ENCODE data around the gene KCTD16. TPM values are rescaled to one million over a fixed set of nuclear protein-coding genes. Genes with fewer than 3 reads are reported as not detected.
A peak's percentile ranks its signal among the peaks of the same experiment; 100 is the strongest.

The KCTD16 gene
- not detected in 2 replicates for total RNA-seq

GRCh38 chr5:144170276-144171024 is at the start of gene KCTD16, which contains the start of gene YIPF5:
KCTD16 (plus strand) TSS chr5:144170873.
YIPF5 (minus strand) TSS chr5:144170659; CDS start chr5:144169955, 704 bp downstream.
- H3K4me1 Mint-ChIP-seq = peaks cover 37% of the 10 kb centered on the region
- peak; percentile 99 for DNase-seq
- peaks cover 23% of the 10 kb centered on the region for H3K36me3 Mint-ChIP-seq (ENCODE audit: low read depth)
- intact Hi-C loops (cut with micrococcal nuclease) = loop anchor here (1.0 to 5.0 kb wide), 3 partner anchors 22 to 1348 kb away; partner anchors contain the start of gene NR3C1
- peak within 1 kb of the TSS; percentile 99 for H3K4me3 Mint-ChIP-seq
- H3K27me3 Mint-ChIP-seq = peaks cover 16% of the 10 kb centered on the region
- no peaks in the 10 kb centered on the region for H3K9me3 Mint-ChIP-seq
- peak within 1 kb of the TSS; percentile 93 for H3K27ac Mint-ChIP-seq

DNA sequence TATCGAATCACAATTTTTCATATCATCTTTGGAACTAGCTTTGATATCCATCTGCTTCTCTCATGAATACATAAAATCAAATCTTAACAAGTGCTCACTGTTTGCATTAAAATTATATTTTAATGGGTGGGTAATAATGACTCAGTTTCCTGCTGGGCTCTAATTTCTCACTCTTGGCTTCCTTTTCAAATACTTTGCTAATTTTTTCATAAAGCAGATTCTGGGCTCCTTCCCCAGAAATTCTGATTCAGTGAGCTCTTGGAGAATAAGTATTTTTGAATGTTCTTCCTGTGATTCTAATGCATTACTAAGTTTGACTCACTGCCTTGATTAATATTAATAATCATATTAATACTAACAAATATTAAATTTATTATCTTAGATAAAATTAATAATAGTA is 49.1 kb upstream of the KCTD16 start:
- intact Hi-C loops (cut with micrococcal nuclease) = no loop called here
- Mint-ChIP-seq H3K9me3 (peaks cover 5% of the 10 kb centered on the region), H3K4me3 (no peak overlapping the region), H3K4me1 (no peaks in the 10 kb centered on the region), H3K27ac (no peak overlapping the region), H3K27me3 (peaks cover 10% of the 10 kb centered on the region), H3K36me3 (ENCODE audit: low read depth) (no peaks in the 10 kb centered on the region)
- no peak for DNase-seq

- Mint-ChIP-seq H3K27me3 (peaks cover 10% of the 10 kb centered on the region), H3K36me3 (ENCODE audit: low read depth) (no peaks in the 10 kb centered on the region), H3K4me3 (no peak overlapping the region), H3K4me1 (no peaks in the 10 kb centered on the region), H3K9me3 (peaks cover 5% of the 10 kb centered on the region), H3K27ac (no peak overlapping the region)
- intact Hi-C loops (cut with micrococcal nuclease) = no loop called here
- no peak for DNase-seq
Observed at GRCh38 chr5:144122081-144122480, 48.6 kb upstream of the KCTD16 start.

GRCh38 chr5:144122641-144123040 is 48.0 kb upstream of the KCTD16 start:
- Mint-ChIP-seq H3K36me3 (ENCODE audit: low read depth) (no peaks in the 10 kb centered on the region), H3K27me3 (peaks cover 6% of the 10 kb centered on the region), H3K4me3 (no peak overlapping the region), H3K9me3 (peaks cover 5% of the 10 kb centered on the region), H3K27ac (no peak overlapping the region), H3K4me1 (no peaks in the 10 kb centered on the region)
- no peak for DNase-seq
- intact Hi-C loops (cut with micrococcal nuclease) = no loop called here

GRCh38 chr5:144125163-144125726 is 45.4 kb upstream of the KCTD16 start:
- Mint-ChIP-seq H3K27me3 (peaks cover 1% of the 10 kb centered on the region), H3K27ac (no peak overlapping the region), H3K9me3 (peaks cover 5% of the 10 kb centered on the region), H3K36me3 (ENCODE audit: low read depth) (no peaks in the 10 kb centered on the region), H3K4me3 (no peak overlapping the region), H3K4me1 (no peaks in the 10 kb centered on the region)
- no peak for DNase-seq
- intact Hi-C loops (cut with micrococcal nuclease) = no loop called here

GRCh38 chr5:144126707-144127106 is 44.0 kb upstream of the KCTD16 start:
- H3K4me1 Mint-ChIP-seq = no peaks in the 10 kb centered on the region
- no peaks in the 10 kb centered on the region for H3K36me3 Mint-ChIP-seq (ENCODE audit: low read depth)
- H3K4me3 Mint-ChIP-seq = no peak overlapping the region
- no peak overlapping the region for H3K27ac Mint-ChIP-seq
- DNase-seq = no peak
- intact Hi-C loops (cut with micrococcal nuclease) = no loop called here
- no peaks in the 10 kb centered on the region for H3K9me3 Mint-ChIP-seq
- peaks cover 3% of the 10 kb centered on the region for H3K27me3 Mint-ChIP-seq

- Mint-ChIP-seq H3K27ac (no peak overlapping the region), H3K27me3 (peaks cover 5% of the 10 kb centered on the region), H3K9me3 (no peaks in the 10 kb centered on the region), H3K36me3 (ENCODE audit: low read depth) (no peaks in the 10 kb centered on the region), H3K4me3 (no peak overlapping the region), H3K4me1 (no peaks in the 10 kb centered on the region)
- intact Hi-C loops (cut with micrococcal nuclease) = no loop called here
- DNase-seq = no peak
Observed at GRCh38 chr5:144128844-144129243, 41.8 kb upstream of the KCTD16 start.

- Mint-ChIP-seq H3K36me3 (ENCODE audit: low read depth) (no peaks in the 10 kb centered on the region), H3K4me3 (no peak overlapping the region), H3K4me1 (no peaks in the 10 kb centered on the region), H3K27ac (no peak overlapping the region), H3K27me3 (peaks cover 8% of the 10 kb centered on the region), H3K9me3 (no peaks in the 10 kb centered on the region)
- DNase-seq = no peak
- intact Hi-C loops (cut with micrococcal nuclease) = no loop called here
Observed at GRCh38 chr5:144130306-144130705, 40.4 kb upstream of the KCTD16 start.

GRCh38 chr5:144131261-144131660 is 39.4 kb upstream of the KCTD16 start:
- intact Hi-C loops (cut with micrococcal nuclease) = no loop called here
- DNase-seq = no peak
- H3K4me1 Mint-ChIP-seq = peaks cover 4% of the 10 kb centered on the region
- H3K9me3 Mint-ChIP-seq = no peaks in the 10 kb centered on the region
- H3K27ac Mint-ChIP-seq = no peak overlapping the region
- H3K27me3 Mint-ChIP-seq = peaks cover 14% of the 10 kb centered on the region
- H3K36me3 Mint-ChIP-seq (ENCODE audit: low read depth) = no peaks in the 10 kb centered on the region
- no peak overlapping the region for H3K4me3 Mint-ChIP-seq

DNA sequence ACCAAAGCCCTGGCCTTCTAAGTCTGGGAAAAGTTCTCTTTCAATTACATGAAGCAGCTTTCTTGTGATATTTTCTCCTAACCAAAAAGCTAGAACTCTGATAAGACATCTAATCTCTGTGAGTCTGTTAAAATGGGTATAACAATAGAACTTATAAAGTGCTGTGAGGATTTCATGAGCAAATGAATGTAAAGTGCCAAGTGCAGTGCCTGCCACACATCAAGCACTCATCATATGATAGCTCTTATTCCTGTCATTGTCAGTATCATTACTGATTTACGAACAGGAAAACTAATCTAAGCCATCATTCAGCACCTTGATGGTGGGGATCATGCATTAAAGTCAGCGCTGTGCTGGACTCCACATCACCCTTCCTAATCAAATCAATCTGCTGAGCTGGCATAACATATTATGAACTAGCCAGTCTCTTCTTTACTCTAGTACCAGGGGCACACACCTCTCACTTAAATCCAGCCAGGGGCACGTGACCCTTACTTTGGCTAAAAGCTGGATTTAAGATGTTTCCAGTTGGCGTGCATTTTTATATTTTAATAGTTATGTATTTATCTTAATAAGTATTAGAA is 37.5 kb upstream of the KCTD16 start:
- Mint-ChIP-seq H3K36me3 (ENCODE audit: low read depth) (no peaks in the 10 kb centered on the region), H3K4me3 (no peak overlapping the region), H3K27me3 (peaks cover 22% of the 10 kb centered on the region), H3K27ac (no peak overlapping the region), H3K9me3 (no peaks in the 10 kb centered on the region), H3K4me1 (peaks cover 4% of the 10 kb centered on the region)
- intact Hi-C loops (cut with micrococcal nuclease) = no loop called here
- DNase-seq = no peak

GRCh38 chr5:144134194-144134826 is 36.4 kb upstream of the KCTD16 start:
- Mint-ChIP-seq H3K27me3 (peaks cover 25% of the 10 kb centered on the region), H3K9me3 (no peaks in the 10 kb centered on the region), H3K4me3 (no peak overlapping the region), H3K27ac (no peak overlapping the region), H3K36me3 (ENCODE audit: low read depth) (no peaks in the 10 kb centered on the region), H3K4me1 (peaks cover 4% of the 10 kb centered on the region)
- intact Hi-C loops (cut with micrococcal nuclease) = no loop called here
- no peak for DNase-seq

DNA sequence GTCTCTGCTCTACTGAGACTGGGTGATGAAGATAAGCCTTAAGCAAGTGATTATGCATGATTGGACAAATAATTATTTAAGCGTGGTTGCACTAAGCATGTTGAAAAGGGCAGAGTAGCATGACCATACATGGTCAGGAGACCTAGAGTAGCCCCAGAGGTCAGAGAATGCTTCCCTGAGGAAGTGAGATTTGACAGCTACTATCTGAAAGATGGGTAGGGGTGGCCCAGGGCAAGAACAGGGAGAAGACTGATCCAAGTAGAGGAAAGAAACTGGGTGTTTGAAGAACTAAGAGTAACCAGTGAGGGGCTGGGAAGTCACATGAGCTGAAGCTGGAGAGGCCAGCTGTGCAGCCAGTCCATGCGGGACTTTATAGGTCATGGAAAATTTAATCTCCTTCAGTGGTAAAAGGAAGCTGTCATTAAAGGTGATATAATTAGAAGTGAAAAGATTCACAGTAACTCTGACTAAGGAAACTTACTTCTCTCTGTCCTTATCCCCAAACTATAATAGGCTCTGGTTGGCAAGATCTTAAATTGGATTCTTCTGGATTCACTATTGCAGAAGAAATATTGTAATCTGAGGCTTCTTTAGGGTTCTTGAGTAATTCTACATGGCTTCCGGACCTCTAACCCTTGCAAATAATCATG is 35.4 kb upstream of the KCTD16 start:
- intact Hi-C loops (cut with micrococcal nuclease) = no loop called here
- Mint-ChIP-seq H3K27me3 (peaks cover 25% of the 10 kb centered on the region), H3K4me1 (peaks cover 4% of the 10 kb centered on the region), H3K36me3 (ENCODE audit: low read depth) (no peaks in the 10 kb centered on the region), H3K4me3 (no peak overlapping the region), H3K27ac (no peak overlapping the region), H3K9me3 (no peaks in the 10 kb centered on the region)
- DNase-seq = no peak

DNA sequence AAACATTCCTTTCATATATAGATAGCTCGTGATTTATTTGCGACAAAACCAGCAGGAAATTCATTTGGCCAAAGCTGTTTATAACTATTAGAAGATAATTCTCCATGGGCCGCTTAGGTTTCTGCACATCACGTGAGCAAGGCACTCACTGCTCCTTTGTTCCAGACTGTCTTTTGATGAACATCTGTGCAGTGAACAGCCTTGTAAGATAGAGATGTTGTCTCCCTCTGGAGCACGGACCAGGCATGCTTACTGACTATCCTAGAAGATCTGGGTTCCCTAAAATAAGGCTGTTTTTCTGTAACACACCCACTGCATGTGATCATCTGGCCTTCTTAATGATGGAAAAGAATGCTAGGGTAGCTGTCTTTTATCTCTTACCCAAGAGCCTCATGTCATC is 31.1 kb upstream of the KCTD16 start:
- Mint-ChIP-seq H3K9me3 (no peaks in the 10 kb centered on the region), H3K27ac (no peak overlapping the region), H3K27me3 (peaks cover 24% of the 10 kb centered on the region), H3K4me3 (no peak overlapping the region), H3K4me1 (peaks cover 5% of the 10 kb centered on the region), H3K36me3 (ENCODE audit: low read depth) (no peaks in the 10 kb centered on the region)
- intact Hi-C loops (cut with micrococcal nuclease) = no loop called here
- no peak for DNase-seq

DNA sequence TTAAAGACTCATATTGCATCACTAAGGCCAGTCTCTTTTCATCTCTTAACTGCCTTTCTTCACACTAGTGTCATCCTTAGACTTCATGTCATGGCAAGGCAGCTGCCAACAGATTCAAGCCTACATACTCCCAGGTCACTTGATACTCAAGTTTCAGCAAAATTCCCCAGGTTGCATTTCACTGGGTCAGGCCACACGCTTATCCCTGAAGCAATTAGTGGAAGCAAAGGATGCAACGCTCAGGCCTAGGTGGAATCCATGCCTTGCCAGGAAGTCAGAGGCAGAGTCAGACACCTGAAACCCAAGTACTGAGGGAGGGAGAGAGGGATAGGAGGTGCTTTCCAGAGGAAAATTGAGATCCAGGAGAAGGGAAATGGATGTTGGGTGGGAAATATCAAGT is 29.1 kb upstream of the KCTD16 start:
- Mint-ChIP-seq H3K4me1 (peaks cover 2% of the 10 kb centered on the region), H3K27me3 (peaks cover 19% of the 10 kb centered on the region), H3K27ac (no peak overlapping the region), H3K9me3 (no peaks in the 10 kb centered on the region), H3K36me3 (ENCODE audit: low read depth) (no peaks in the 10 kb centered on the region), H3K4me3 (no peak overlapping the region)
- intact Hi-C loops (cut with micrococcal nuclease) = no loop called here
- DNase-seq = no peak

All from activated CD4-positive, alpha-beta T cell treated with anti-CD3 and anti-CD28 coated beads, Interleukin-2, amount 10 ng/mL, durations not matched to agents 24 days and 14 days (primary cell).